ENCODE measurements around the gene DNAJC27.

GRCh38 chr2:24906466-24906865 is 65.3 kb downstream of the DNAJC27 start:
- TF ChIP-seq, protein P1, sequence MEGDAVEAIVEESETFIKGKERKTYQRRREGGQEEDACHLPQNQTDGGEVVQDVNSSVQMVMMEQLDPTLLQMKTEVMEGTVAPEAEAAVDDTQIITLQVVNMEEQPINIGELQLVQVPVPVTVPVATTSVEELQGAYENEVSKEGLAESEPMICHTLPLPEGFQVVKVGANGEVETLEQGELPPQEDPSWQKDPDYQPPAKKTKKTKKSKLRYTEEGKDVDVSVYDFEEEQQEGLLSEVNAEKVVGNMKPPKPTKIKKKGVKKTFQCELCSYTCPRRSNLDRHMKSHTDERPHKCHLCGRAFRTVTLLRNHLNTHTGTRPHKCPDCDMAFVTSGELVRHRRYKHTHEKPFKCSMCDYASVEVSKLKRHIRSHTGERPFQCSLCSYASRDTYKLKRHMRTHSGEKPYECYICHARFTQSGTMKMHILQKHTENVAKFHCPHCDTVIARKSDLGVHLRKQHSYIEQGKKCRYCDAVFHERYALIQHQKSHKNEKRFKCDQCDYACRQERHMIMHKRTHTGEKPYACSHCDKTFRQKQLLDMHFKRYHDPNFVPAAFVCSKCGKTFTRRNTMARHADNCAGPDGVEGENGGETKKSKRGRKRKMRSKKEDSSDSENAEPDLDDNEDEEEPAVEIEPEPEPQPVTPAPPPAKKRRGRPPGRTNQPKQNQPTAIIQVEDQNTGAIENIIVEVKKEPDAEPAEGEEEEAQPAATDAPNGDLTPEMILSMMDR (IDR thresholded peaks at IDR 0.05 in 2 of 3, conservative IDR thresholded peaks at IDR 0.05 in 1 of 3; ENCODE audit: borderline replicate concordance in 1 of 3, insufficient read depth in 1 of 3, low read depth in 2 of 3, low read length in 2 of 3): no peak
- TF ChIP-seq POLR2A (IDR thresholded peaks at IDR 0.05; ENCODE audit: borderline replicate concordance, extremely low read depth, insufficient read depth, insufficient read length) (no peak), FOSL1 (IDR thresholded peaks at IDR 0.05; ENCODE audit: low read depth) (no peak), POLR2AphosphoS5 (IDR thresholded peaks at IDR 0.05; ENCODE audit: low read depth, low read length) (no peak), CEBPB (IDR thresholded peaks at IDR 0.05; ENCODE audit: low read depth) (no peak), EZH2 (IDR thresholded peaks at IDR 0.05) (no peak), MAX (IDR thresholded peaks at IDR 0.05) (no peak), TCF7L2 (IDR thresholded peaks at IDR 0.05; ENCODE audit: borderline replicate concordance, extremely low read depth, insufficient read depth, insufficient read length) (no peak), EZH2phosphoT487 (IDR thresholded peaks at IDR 0.05; ENCODE audit: borderline replicate concordance) (no peak), ATF3 (IDR thresholded peaks at IDR 0.05) (no peak), RAD21 (IDR thresholded peaks at IDR 0.05; ENCODE audit: low read depth) (no peak)
- TF ChIP-seq, protein P2, sequence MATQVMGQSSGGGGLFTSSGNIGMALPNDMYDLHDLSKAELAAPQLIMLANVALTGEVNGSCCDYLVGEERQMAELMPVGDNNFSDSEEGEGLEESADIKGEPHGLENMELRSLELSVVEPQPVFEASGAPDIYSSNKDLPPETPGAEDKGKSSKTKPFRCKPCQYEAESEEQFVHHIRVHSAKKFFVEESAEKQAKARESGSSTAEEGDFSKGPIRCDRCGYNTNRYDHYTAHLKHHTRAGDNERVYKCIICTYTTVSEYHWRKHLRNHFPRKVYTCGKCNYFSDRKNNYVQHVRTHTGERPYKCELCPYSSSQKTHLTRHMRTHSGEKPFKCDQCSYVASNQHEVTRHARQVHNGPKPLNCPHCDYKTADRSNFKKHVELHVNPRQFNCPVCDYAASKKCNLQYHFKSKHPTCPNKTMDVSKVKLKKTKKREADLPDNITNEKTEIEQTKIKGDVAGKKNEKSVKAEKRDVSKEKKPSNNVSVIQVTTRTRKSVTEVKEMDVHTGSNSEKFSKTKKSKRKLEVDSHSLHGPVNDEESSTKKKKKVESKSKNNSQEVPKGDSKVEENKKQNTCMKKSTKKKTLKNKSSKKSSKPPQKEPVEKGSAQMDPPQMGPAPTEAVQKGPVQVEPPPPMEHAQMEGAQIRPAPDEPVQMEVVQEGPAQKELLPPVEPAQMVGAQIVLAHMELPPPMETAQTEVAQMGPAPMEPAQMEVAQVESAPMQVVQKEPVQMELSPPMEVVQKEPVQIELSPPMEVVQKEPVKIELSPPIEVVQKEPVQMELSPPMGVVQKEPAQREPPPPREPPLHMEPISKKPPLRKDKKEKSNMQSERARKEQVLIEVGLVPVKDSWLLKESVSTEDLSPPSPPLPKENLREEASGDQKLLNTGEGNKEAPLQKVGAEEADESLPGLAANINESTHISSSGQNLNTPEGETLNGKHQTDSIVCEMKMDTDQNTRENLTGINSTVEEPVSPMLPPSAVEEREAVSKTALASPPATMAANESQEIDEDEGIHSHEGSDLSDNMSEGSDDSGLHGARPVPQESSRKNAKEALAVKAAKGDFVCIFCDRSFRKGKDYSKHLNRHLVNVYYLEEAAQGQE (IDR thresholded peaks at IDR 0.05; ENCODE audit: low read depth): no peak

Data from HCT116 (cell line).